Measurements from ENCODE around the gene C1orf167.
"Not testable (repeated sequence)": the region's sequence is repeated elsewhere in the genome, so short reads cannot be mapped to it uniquely, and the experiment has no call there.

The C1orf167 gene

GRCh38 chr1:11803924-11804665 lies 42.1 kb downstream of the C1orf167 start:
- DNase-seq = not testable (repeated sequence)

- peak; percentile 23 to 45 for DNase-seq
These were observed 42.9 kb downstream of the C1orf167 start for GRCh38 chr1:11804666-11805421.

- peak; percentile 97 for DNase-seq
These were observed 43.7 kb downstream of the C1orf167 start, which contains the start of the genes CLCN6 and MTHFR for GRCh38 chr1:11805422-11806306. Gene CLCN6 (plus strand): TSS chr1:11806191. CDS start chr1:11806263, 72 bp downstream. Gene MTHFR (minus strand): TSS chr1:11805964. CDS start chr1:11803116, 2,848 bp downstream.

GRCh38 chr1:11806307-11806936 lies 44.4 kb downstream of the C1orf167 start:
- DNase-seq = no peak

GRCh38 chr1:11807133-11807532 lies 45.1 kb downstream of the C1orf167 start:
- DNase-seq = no peak

GRCh38 chr1:11813021-11813420 lies 51.0 kb downstream of the C1orf167 start:
- DNase-seq = no peak

GRCh38 chr1:11817192-11817591 lies 55.2 kb downstream of the C1orf167 start:
- no peak for DNase-seq

GRCh38 chr1:11822091-11822490 lies 60.1 kb downstream of the C1orf167 start:
- DNase-seq = no peak

- DNase-seq = no peak
These were observed 61.6 kb downstream of the C1orf167 start for GRCh38 chr1:11823366-11824137.

- DNase-seq = no peak
These were observed 63.1 kb downstream of the C1orf167 start for GRCh38 chr1:11825131-11825530.

GRCh38 chr1:11826946-11827345 lies 65.0 kb downstream of the C1orf167 start:
- DNase-seq = no peak

GRCh38 chr1:11828511-11828910 lies 66.5 kb downstream of the C1orf167 start:
- DNase-seq = no peak

GRCh38 chr1:11831945-11832725 lies 70.1 kb downstream of the C1orf167 start:
- no peak for DNase-seq

- no peak for DNase-seq
These were observed 71.5 kb downstream of the C1orf167 start for GRCh38 chr1:11833497-11833896.

- no peak for DNase-seq
These were observed 71.9 kb downstream of the C1orf167 start for GRCh38 chr1:11833900-11834299.

- no peak for DNase-seq
These were observed 73.6 kb downstream of the C1orf167 start for GRCh38 chr1:11835441-11836225.

GRCh38 chr1:11836955-11837766 lies 75.2 kb downstream of the C1orf167 start:
- no peak for DNase-seq

- no peak for DNase-seq
These were observed 75.9 kb downstream of the C1orf167 start for GRCh38 chr1:11837767-11838348.

Measured in stimulated activated CD4-positive, alpha-beta T cell treated with anti-CD3 and anti-CD28 coated beads, Interleukin-4, amount 100 ng/mL, for 4 hours (primary cell).